T-helper 1 cell (primary cell): ENCODE measurements around the gene OR52E4.

Source experiments
- DNase-seq, 5 donors: peaks; one replicate each; pipeline ENCODE4 v3.0.0-alpha.2; 2012 to 2020

The OR52E4 gene

DNA sequence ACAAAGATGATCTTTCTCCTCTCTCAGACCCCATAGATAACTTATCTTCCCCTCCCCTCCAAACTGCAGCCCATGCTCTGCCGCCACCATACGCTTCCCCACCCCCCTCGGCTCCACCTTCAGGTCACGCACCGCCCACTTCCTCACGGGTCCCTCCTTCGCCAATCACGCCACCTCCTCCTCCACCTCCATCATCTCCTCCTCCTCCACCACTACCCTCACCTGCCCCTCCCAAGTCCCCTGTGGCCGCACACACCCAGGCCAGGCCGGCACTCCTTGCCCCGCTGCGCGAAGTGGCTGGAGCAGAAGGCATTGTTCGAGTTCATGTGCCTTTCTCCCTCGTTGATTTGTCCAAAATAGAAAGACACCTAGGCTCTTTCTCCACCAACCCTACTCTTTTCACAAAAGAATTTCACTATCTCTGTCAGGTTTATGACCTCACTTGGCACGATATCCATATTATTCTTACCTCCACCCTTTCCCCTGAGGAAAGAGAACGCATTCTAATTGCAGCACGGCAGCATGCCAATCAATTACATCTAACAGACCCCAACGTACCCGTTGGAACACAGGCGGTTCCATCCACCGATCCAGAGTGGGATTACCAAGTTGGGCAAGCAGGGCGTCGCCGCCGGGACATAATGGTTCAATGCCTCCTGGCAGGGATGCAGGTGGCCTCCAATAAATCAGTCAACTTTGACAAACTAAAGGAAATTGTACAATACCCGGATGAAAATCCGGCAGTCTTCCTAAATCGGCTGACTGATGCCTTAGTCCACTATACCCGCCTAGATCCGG is 49.3 kb downstream of the OR52E4 start:
- DNase-seq: no peak

GRCh38 chr11:5930614-5931013 is 50.2 kb downstream of the OR52E4 start:
- DNase-seq: no peak

DNA sequence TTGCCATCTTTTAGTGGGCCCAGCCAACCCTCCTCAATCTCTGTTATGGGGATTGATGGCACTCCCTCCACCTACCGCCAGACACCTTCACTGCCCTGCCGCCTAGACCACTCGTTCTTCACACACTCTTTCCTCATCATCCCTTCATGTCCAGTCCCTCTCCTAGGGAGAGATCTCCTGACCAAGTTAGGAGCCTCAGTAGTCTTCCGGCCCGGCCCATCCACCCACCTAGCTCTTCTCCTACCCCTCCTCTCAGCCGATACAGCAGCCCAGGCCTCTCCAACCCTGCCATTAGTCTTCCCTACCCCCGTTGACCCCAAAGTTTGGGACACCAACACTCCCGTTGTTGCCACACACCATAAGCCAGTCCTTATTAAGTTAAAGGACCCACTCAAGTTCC is 50.6 kb downstream of the OR52E4 start:
- no peak for DNase-seq

- DNase-seq: no peak
These were observed 52.2 kb downstream of the OR52E4 start for GRCh38 chr11:5932671-5933070.

GRCh38 chr11:5933116-5933515 is 52.7 kb downstream of the OR52E4 start:
- DNase-seq: no peak
